Progenitor cell of endocrine pancreas (in vitro differentiated cells): ENCODE results near the gene DENND6B. TPM values are rescaled to one million over a fixed set of nuclear protein-coding genes. Genes with fewer than 3 reads are reported as not detected.

Source experiments
- DNase-seq: peaks from one replicate; pipeline ENCODE4 v3.0.0; 2021; ENCODE audit warnings: low spot score; ENCODE audit not compliant: unreplicated experiment
- H3K27ac Mint-ChIP-seq: 2 replicates; pipeline ENCODE4 v1.8.0; 2021; ENCODE audit warnings: mild to moderate bottlenecking, moderate library complexity, mixed read lengths
- H3K27me3 Mint-ChIP-seq: 2 replicates; pipeline ENCODE4 v1.8.0; 2021; ENCODE audit warnings: mixed read lengths
- H3K36me3 Mint-ChIP-seq: 2 replicates; pipeline ENCODE4 v1.8.0; 2022; ENCODE audit warnings: mixed read lengths; ENCODE audit not compliant: insufficient read depth
- H3K4me1 Mint-ChIP-seq: 2 replicates; pipeline ENCODE4 v1.8.0; 2021; ENCODE audit warnings: low read depth, mixed read lengths
- H3K4me3 Mint-ChIP-seq: 2 replicates; pipeline ENCODE4 v1.8.0; 2021; ENCODE audit warnings: low read depth, mild to moderate bottlenecking, moderate library complexity, mixed read lengths
- H3K9me3 Mint-ChIP-seq: 2 replicates; pipeline ENCODE4 v1.8.0; 2021; ENCODE audit warnings: low read depth, mixed read lengths
- total RNA-seq: library from RNA; stranded (reverse); gene quantifications from 2 replicates; pipeline ENCODE4 v1.2.1, GENCODE V29; 2021
- TF ChIP-seq, protein P1 (sequence below): fragments of 200-600 bp; sonication (generic); IDR thresholded peaks from one replicate; pipeline ENCODE4 v1.5.0; 2021; ENCODE audit warnings: antibody characterized with exemption, mild to moderate bottlenecking; ENCODE audit not compliant: unreplicated experiment

Gene DENND6B
- total RNA-seq, 1 donor from 2014 or later: 36.4 TPM

DNA sequence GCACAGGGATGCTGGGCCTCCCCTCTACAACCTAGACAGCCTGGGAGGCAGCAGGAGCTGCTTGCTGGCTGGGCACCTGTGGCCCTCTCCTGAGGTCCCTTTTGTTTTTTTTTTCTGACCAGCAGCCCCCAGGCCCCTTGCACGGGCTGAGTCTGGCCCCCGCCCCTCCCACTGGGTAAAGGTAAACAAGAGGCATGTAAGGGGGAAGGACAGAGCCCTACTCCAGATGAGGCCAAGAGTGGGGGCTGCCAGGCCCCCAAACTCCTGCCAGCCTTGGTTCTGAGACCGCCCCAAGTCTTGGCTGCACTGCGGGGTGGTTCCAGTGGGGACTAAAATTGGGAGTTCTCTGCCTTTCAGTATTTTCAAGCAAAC lies 28.6 kb downstream of the DENND6B start:
- Mint-ChIP-seq H3K27ac (no peak overlapping the region), H3K36me3 (no peaks in the 10 kb centered on the region), H3K9me3 (no peaks in the 10 kb centered on the region), H3K4me1 (peaks cover 15% of the 10 kb centered on the region), H3K27me3 (no peaks in the 10 kb centered on the region), H3K4me3 (no peak overlapping the region)
- TF ChIP-seq, protein P1, sequence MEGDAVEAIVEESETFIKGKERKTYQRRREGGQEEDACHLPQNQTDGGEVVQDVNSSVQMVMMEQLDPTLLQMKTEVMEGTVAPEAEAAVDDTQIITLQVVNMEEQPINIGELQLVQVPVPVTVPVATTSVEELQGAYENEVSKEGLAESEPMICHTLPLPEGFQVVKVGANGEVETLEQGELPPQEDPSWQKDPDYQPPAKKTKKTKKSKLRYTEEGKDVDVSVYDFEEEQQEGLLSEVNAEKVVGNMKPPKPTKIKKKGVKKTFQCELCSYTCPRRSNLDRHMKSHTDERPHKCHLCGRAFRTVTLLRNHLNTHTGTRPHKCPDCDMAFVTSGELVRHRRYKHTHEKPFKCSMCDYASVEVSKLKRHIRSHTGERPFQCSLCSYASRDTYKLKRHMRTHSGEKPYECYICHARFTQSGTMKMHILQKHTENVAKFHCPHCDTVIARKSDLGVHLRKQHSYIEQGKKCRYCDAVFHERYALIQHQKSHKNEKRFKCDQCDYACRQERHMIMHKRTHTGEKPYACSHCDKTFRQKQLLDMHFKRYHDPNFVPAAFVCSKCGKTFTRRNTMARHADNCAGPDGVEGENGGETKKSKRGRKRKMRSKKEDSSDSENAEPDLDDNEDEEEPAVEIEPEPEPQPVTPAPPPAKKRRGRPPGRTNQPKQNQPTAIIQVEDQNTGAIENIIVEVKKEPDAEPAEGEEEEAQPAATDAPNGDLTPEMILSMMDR: no peak
- no peak for DNase-seq

DNA sequence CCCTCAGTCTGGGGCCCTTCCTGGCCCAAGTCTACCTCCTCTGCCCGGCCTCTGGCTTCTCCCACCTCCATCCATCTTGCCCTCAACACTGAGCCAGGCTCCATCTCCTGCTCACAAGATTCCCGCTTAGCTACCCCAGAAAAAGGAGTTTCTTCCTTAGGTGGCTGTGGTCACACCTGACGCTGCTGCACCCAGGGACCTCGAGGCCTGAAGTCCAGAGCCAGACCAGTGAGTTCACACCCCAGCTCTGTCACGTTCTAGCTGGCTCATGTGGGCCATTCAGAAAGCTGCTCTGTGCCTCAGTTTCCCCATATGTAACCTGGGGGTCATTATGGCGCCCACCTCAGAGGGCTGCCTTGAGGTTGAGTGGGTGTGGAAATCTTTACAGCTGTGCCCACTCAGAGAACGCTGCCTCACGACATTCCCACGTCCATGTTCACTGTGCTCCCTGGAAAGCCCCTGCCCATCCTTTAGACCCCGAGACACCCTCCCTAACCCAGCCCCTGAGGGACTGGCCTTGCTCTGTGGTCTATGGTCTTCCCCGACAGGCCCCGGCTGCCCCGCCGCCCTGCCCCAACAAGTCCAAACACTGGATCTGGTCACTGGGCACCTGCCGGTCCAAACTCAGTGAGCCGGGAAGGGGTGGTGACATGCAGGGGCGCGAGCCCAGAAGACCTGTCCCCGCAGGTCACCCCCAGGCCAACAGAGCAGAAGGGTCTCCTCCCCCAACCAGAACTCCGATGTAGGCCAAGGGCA lies 29.1 kb downstream of the DENND6B start:
- Mint-ChIP-seq H3K27ac (peak overlapping the region; percentile 85), H3K27me3 (no peaks in the 10 kb centered on the region), H3K9me3 (no peaks in the 10 kb centered on the region), H3K4me1 (peaks cover 19% of the 10 kb centered on the region), H3K4me3 (no peak overlapping the region), H3K36me3 (no peaks in the 10 kb centered on the region)
- DNase-seq: no peak
- TF ChIP-seq, protein P1: no peak

DNA sequence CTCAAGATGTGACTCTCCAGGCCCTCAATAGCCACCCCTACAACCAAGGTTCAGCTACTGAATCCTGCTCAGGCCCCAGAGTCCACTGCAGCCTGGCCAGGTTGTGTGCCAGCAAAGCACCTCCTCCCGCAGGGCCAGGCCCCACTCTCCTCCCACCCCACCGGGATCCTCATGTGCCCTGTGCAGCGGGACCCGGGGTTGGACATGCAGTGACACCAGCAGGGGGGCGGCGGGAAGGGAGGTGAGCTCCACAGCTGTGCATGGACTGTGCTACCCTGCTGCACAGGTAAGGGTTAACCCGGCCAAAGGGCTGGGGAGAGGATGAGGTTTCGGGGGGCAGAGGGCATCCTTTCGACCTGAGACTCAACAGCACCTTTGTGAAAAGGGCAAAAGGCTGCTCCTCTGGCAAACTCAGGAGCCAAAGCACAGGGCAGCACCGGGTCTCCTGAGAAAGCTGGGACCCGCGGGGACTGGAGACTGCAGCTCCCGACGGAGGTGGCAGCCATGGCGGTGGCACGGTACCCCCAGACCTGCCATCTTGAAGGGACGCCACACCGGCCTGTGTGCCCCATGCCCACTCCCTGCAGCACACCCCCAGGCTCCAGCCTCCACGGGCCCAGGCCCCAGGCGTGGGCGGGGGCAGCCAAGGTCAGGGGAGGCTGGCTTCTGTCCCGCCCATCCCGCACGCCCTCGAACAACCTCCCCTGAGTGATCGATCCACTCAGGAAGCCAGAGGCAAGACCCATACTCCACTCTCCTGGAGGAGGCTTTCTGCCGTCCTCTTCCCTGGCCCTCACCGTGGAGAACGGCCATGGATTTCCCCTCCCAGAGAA lies 29.9 kb downstream of the DENND6B start:
- TF ChIP-seq, protein P1: no peak
- peaks cover 21% of the 10 kb centered on the region for H3K4me1 Mint-ChIP-seq
- no peak for DNase-seq
- H3K27me3 Mint-ChIP-seq: no peaks in the 10 kb centered on the region
- H3K36me3 Mint-ChIP-seq: peaks cover under 1% of the 10 kb centered on the region
- H3K4me3 Mint-ChIP-seq: no peak overlapping the region
- H3K9me3 Mint-ChIP-seq: no peaks in the 10 kb centered on the region
- peak overlapping the region; percentile 85 for H3K27ac Mint-ChIP-seq

DNA sequence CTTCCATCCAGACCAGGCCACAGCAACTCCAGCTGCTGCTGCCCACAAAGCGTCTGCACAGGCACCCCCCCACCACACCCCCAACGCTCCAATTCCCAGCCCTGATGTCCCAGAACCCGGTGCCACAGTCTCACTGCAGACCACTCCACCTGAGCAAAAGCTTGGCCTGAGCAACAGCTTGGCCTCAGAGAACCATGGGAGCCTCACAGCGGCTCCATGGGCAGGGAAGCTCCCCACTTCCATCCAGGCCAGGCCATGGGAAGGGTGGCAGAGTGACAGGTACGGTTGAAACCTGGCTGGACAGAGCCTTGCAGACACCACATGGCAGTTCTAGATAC lies 32.5 kb downstream of the DENND6B start:
- H3K27me3 Mint-ChIP-seq: no peaks in the 10 kb centered on the region
- peaks cover 1% of the 10 kb centered on the region for H3K36me3 Mint-ChIP-seq
- no peak for DNase-seq
- H3K4me3 Mint-ChIP-seq: no peak overlapping the region
- no peaks in the 10 kb centered on the region for H3K9me3 Mint-ChIP-seq
- H3K4me1 Mint-ChIP-seq: peaks cover 21% of the 10 kb centered on the region
- TF ChIP-seq, protein P1: no peak
- peak overlapping the region; percentile 74 for H3K27ac Mint-ChIP-seq

DNA sequence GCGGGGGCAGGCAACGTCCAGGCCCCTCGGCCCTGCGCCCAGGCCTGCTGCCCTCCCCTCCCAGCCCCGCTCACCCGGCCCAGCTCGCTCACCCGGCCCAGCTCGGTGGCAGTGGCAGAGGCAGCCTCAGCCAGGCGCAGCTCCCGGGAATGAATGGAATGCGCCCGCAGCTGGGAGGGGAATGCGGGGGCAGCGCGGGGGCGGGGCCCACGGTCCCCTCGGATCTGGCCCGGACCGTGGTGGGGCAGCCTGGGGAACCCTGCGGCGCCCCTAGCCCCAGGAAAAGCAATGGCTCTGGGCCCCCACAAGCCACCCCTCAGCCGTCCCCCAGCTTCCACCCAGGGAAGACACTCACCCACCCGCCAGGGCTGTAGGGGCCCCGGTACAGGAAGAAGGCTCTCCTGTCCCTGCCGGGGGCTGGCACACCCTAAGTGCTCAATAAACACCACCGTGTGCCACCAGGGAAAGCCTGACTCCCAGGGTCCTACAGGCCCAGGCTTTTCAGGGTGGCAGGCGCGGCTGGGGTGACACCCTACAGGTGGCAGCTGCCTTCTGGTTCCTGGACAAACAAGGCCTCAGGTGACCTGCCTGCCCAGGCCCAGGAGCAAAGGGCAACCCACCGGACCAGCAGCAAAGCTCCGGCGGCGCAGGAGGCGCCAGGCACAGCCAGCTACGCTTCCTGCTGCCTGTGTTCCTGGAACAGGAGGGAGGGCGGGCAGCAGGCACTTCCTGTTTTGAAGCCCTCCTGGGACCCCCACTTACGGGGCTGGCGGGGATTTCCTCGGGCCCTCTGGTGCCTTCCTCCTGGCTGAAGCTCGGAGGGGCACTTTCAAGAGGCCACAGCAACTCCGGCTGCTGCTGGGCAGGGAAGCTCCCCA lies 33.1 kb downstream of the DENND6B start:
- H3K4me1 Mint-ChIP-seq: peaks cover 20% of the 10 kb centered on the region
- no peaks in the 10 kb centered on the region for H3K9me3 Mint-ChIP-seq
- no peaks in the 10 kb centered on the region for H3K27me3 Mint-ChIP-seq
- DNase-seq: peak; percentile 59
- H3K27ac Mint-ChIP-seq: peak overlapping the region; percentile 74
- H3K36me3 Mint-ChIP-seq: peaks cover 1% of the 10 kb centered on the region
- TF ChIP-seq, protein P1: no peak
- no peak overlapping the region for H3K4me3 Mint-ChIP-seq
